Adipose tissue (tissue), 3 donors: Measurements from ENCODE around the gene LAGE3. TPM values are rescaled to one million over a fixed set of nuclear protein-coding genes. Genes with fewer than 3 reads are reported as not detected.

ENCODE experiments used
- H3K27ac ChIP-seq: one replicate; pipeline ENCODE4 v1.5.1; 2013; ENCODE audit warnings: low read depth, low read length
- WGBS, 3 donors: extraction: QIAGEN DNeasy Blood & Tissue Kit; methylation state at CpG; one replicate each; pipeline ENCODE4 v1.1.7; 2013; 5-methylcytosine and 5-hydroxymethylcytosine counted together
- polyA plus RNA-seq, 3 donors: library from polyadenylated mRNA; stranded (reverse); fragments of 200-250 nt; gene quantifications; one replicate each; pipeline ENCODE4 v1.2.3, GENCODE V29; 2013
- donor health status: healthy with polysubstance abuse.
- donor health status: Bipolar disorder and iron deficiency.
- donor health status: healthy.

The LAGE3 gene
- polyA plus RNA-seq, 3 donors = 20.6 to 30.0 (median 23.1) TPM

DNA sequence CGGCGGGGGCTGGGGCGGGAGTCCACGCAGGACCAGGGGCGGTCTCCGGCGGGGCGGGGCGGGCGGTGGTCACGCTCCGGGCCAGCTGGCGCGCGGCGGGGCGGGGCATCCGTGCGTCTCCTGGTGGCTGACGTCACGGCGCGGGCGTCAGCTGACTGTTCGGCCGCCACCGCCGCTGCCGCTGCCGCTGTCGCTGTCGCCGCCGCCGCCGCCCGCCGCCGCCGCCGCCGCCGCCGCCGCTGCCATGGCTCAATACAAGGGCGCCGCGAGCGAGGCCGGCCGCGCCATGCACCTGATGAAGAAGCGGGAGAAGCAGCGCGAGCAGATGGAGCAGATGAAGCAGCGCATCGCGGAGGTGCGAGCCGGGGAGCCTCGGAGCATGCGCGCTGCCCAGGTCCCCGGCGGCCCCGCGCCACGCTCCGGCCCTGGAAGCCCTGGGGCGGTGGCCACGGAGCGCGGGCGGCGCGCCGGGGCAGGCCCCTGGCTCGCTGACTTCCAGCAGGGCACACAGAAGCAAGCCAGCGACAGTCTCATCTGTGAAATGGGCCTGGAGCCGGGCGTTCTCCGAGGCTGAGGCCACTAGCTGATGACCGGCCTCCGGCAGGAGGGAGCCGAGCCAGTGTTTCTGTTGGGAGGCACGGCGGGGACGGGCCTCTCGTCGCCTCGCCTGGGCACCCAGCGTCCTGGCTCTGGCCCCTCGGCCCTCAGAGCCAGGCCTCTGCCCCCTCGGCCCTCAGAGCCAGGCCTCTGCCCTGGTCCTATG is 34.9 kb downstream of the LAGE3 start, which contains the start of gene FAM50A:
FAM50A (plus strand) TSS at position 150 of the 763 bp plus-strand sequence; CDS start at position 245, 95 bp downstream.
- 2 to 28% (median 8%) methylated on average over 12 to 80 of the region's 94 CpGs for WGBS, 3 donors
- peak within 1 kb of the TSS; percentile 38 for H3K27ac ChIP-seq

- WGBS, 3 donors = 8 to 38% (median 11%) methylated on average over 9 to 10 of the region's 10 CpGs
- no peak overlapping the region for H3K27ac ChIP-seq
Observed at GRCh38 chrX:154443479-154443910, 35.6 kb downstream of the LAGE3 start.

DNA sequence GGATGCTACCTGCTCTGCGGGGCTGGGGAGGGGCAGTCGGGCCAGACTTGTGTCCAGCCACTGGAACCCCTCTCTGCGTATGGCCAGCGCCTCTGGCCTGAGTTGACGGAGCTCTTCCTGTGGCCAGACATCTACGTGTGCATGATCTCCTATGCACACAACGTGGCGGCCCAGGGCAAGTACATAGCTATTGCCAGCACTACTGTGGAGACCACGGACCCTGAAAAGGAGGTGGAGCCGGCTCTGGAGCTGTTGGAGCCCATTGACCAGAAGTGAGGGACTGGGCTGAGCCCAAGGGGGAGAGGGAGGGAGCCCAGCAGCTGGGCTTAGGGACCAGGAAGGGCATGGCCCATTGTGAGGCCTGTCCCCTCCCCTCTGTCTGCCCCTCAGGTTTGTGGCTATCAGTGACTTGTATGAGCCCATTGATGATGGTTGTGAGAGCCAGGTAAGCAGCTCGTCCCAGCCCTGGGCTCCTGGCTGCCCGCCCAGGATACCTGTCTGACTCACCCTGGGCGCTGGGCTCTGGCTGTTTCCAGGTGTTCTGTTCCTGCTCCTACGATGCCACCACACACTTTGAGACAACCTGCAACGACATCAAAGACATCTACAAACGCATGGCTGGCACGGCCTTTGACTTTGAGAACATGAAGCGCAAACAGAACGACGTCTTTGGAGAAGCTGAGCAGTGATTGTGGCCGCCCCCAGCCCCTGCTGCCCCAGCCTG is 36.9 kb downstream of the LAGE3 start:
- WGBS, 3 donors = 86 to 92% (median 88%) methylated on average over 18 to 21 of the region's 21 CpGs
- H3K27ac ChIP-seq = no peak overlapping the region

- 85 to 94% (median 90%) methylated on average over 10 to 11 of the region's 11 CpGs for WGBS, 3 donors
- H3K27ac ChIP-seq = no peak overlapping the region
Observed at GRCh38 chrX:154441564-154441963, 37.5 kb downstream of the LAGE3 start.

- no peak overlapping the region for H3K27ac ChIP-seq
- 84 to 87% (median 87%) methylated on average over 14 to 17 of the region's 17 CpGs for WGBS, 3 donors
Observed at GRCh38 chrX:154440623-154441357, 38.3 kb downstream of the LAGE3 start.

- 89 to 98% (median 89%) methylated on average over 13 to 18 of the region's 18 CpGs for WGBS, 3 donors
- H3K27ac ChIP-seq = no peak overlapping the region
Observed at GRCh38 chrX:154439841-154440240, 39.2 kb downstream of the LAGE3 start.

DNA sequence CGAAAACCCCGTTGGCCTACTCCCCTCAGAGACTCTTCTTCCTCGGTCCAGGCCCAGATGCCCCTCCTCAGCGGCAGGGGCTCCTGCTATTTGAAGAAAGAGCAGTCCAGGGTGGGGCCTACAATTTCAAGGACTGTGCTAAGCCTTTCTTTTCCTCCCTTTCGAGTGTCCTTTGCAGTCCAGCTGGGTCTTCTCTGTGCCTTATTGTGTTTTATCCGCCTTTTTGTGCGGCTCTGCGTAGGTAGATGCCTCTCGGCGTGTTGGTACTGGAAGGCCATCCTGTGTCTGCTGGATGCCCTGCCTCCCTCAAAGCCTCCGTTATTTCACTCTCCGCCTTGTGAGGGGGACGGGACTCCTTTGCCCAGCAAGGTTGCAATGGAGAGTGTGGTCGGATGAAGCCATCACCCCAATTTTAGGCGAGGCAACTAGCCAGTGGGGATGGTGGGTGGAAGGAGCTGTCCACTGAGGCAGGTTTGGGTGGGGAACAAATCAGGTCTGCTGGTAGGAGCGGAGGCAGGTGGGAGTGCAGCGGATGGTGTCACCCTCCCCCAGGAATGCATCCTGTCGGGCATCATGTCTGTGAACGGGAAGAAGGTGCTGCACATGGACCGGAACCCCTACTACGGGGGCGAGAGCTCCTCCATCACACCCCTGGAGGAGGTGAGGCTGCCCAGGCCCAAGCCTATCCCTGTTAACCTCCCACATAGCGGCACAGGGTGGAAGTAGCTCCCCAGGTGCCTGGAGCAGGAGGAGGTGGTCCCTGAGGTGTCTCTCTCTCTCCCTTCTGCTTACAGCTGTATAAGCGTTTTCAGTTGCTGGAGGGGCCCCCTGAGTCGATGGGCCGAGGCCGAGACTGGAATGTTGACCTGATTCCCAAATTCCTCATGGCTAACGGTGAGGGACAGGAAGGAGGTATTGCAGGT is 40.8 kb downstream of the LAGE3 start:
- H3K27ac ChIP-seq = no peak overlapping the region
- WGBS, 3 donors = 48 to 66% (median 52%) methylated on average over 26 to 28 of the region's 28 CpGs

DNA sequence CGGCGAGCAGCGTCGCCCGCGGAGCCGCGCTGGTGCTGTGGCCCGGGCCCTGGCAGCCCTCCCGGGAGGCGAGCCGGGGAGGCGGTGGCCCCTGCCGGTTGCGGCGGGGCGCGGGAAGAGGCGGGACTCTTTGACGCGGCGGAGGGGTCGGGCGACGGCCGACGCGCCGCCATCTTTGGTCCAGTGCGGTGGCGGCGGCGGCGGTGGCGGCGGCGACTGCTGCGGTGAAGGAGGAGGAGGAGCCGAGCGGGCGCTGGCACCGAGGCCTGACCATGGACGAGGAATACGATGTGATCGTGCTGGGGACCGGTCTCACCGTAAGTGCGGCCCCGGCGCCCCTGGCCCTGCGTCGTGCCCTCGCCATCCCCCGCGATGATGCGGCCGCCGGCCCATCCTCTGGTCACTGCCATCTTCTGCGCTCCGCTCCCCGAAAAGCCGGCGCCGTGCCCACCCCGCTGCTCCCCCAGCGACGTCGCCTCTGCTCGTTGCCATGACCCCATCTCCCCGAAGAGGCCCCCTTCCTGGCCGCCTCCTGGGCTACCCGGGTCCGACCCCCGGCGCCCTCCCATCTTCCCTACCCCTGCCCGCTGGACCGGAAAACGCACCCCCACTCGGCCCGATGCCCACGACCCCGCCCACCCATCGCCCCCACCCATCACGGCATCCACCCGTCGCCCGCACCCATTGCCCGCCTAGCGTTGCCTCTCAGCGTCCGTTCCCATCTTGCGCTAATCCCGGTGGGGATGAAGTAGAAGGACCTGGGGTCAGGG is 41.9 kb downstream of the LAGE3 start, which contains the start of gene GDI1:
GDI1 (plus strand) TSS at position 172 of the 770 bp plus-strand sequence; CDS start at position 273, 101 bp downstream.
- WGBS, 3 donors = 1 to 27% methylated on average over 61 to 76 of the region's 93 CpGs; no CpG with 5 or more reads in 1 of the 3 donors
- H3K27ac ChIP-seq = peak within 1 kb of the TSS; percentile 33

- WGBS, 3 donors = 13 to 31% (median 19%) methylated on average over 13 to 40 of the region's 78 CpGs
- H3K27ac ChIP-seq = peak overlapping the region; percentile 33
Observed at GRCh38 chrX:154436374-154436982, 42.6 kb downstream of the LAGE3 start.

DNA sequence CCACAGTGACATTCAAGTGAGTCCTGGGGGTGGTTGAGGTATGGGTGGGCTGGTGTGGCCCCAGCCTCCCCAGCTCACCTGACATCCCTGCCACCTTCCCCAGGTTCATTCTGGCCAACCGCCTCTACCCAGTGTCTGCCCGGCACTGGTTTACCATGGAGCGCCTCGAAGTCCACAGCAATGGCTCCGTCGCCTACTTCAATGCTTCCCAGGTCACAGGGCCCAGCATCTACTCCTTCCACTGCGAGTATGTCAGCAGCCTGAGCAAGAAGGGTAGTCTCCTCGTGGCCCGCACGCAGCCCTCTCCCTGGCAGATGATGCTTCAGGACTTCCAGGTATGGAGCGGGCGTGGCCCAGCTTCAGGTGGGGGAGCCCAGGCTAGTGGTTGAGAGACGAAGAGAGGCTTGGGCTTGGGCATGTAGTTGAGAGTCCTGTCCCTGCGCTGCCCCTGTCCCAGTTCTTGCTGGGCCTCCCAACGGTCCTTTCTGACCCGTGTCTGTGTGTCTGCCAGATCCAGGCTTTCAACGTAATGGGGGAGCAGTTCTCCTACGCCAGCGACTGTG is 43.8 kb downstream of the LAGE3 start:
- H3K27ac ChIP-seq = no peak overlapping the region
- 94 to 96% (median 94%) methylated on average over 17 to 19 of the region's 19 CpGs for WGBS, 3 donors

GRCh38 chrX:154434394-154435168 is 44.5 kb downstream of the LAGE3 start:
- no peak overlapping the region for H3K27ac ChIP-seq
- WGBS, 3 donors = 79 to 96% (median 92%) methylated on average over 7 of the region's 7 CpGs

- H3K27ac ChIP-seq = no peak overlapping the region
- WGBS, 3 donors = 84 to 94% (median 91%) methylated on average over 7 of the region's 7 CpGs
Observed at GRCh38 chrX:154433605-154434004, 45.5 kb downstream of the LAGE3 start.

GRCh38 chrX:154432210-154432609 is 46.9 kb downstream of the LAGE3 start:
- 85 to 94% (median 93%) methylated on average over 6 to 8 of the region's 8 CpGs for WGBS, 3 donors
- H3K27ac ChIP-seq = no peak overlapping the region

GRCh38 chrX:154431341-154431740 is 47.7 kb downstream of the LAGE3 start:
- H3K27ac ChIP-seq = no peak overlapping the region
- WGBS, 3 donors = 53 to 64% (median 63%) methylated on average over 5 of the region's 5 CpGs

- WGBS, 3 donors = 43 to 74% (median 61%) methylated on average over 6 to 7 of the region's 7 CpGs
Observed at GRCh38 chrX:154430916-154431315, 48.2 kb downstream of the LAGE3 start.

GRCh38 chrX:154430479-154430878 is 48.6 kb downstream of the LAGE3 start:
- 52 to 74% (median 55%) methylated on average over 6 of the region's 6 CpGs for WGBS, 3 donors
- no peak overlapping the region for H3K27ac ChIP-seq

More at GRCh38 chrX:154430916-154431315, 48.2 kb downstream of the LAGE3 start:
- H3K27ac ChIP-seq = no peak overlapping the region
